Panc1 (cell line): ENCODE results near the gene CISD2. TPM values are rescaled to one million over a fixed set of nuclear protein-coding genes. Genes with fewer than 3 reads are reported as not detected.

Source experiments
- ATAC-seq: fragments of 200-7000 bp; cut with Tn5 transposase; 2 replicates; pipeline ENCODE4 v1.9.1; 2020; ENCODE audit warnings: mild to moderate bottlenecking, moderate library complexity
- BruUV-seq: library from RNA; stranded (reverse); fragments of 400-500 nt; replicated peaks from 2 replicates; lab custom pipeline; 2021; lab: Mats Ljungman, UMichigan
- CTCF ChIA-PET: fragments of 300-600 bp; sonication (Branson Sonifier 250); formaldehyde crosslinking; loops from one replicate; lab custom pipeline; 2022; ENCODE audit warnings: antibody characterized with exemption; lab: Charles Lee
- POLR2A ChIA-PET: fragments of 300-600 bp; sonication (Branson Sonifier 250); formaldehyde crosslinking; loops from one replicate; lab custom pipeline; 2022; ENCODE audit warnings: antibody characterized with exemption; lab: Charles Lee
- DNase-seq: peaks from one replicate; pipeline ENCODE4 v3.0.0-alpha.2; 2010; ENCODE audit warnings: low read depth, low spot score
- H3K27ac ChIP-seq: 2 replicates; pipeline ENCODE4 v1.5.1; 2011; ENCODE audit warnings: mild to moderate bottlenecking, low read length, inconsistent platforms
- H3K27me3 ChIP-seq: fragments of 200-500 bp; sonication (Bioruptor generic); 2 replicates; pipeline ENCODE4 v1.6.0; 2014; ENCODE audit warnings: low read length, inconsistent platforms; ENCODE audit not compliant: control insufficient read depth, insufficient read depth
- H3K36me3 ChIP-seq: fragments of 200-500 bp; sonication (Bioruptor generic); 2 replicates; pipeline ENCODE4 v1.5.1; 2014; ENCODE audit warnings: inconsistent platforms, mild to moderate bottlenecking, low read length, moderate library complexity; ENCODE audit not compliant: control insufficient read depth, insufficient read depth
- H3K4me1 ChIP-seq: 2 replicates; pipeline ENCODE4 v1.5.1; 2011; ENCODE audit warnings: inconsistent platforms, mild to moderate bottlenecking, low read length, moderate library complexity; ENCODE audit not compliant: control insufficient read depth, insufficient read depth
- H3K4me3 ChIP-seq, 2 experiments: 2 replicates each; pipeline ENCODE4 v1.5.1; 2011 to 2012; ENCODE audit warnings: low read depth in 2 of 2, low read length in 2 of 2, mild to moderate bottlenecking in 2 of 2, inconsistent platforms in 1 of 2, moderate library complexity in 1 of 2
- H3K9me3 ChIP-seq: fragments of 200-500 bp; sonication (Bioruptor generic); 2 replicates; pipeline ENCODE4 v1.5.1; 2014; ENCODE audit warnings: low read depth, mild to moderate bottlenecking, inconsistent platforms, low read length, moderate library complexity; ENCODE audit not compliant: control insufficient read depth, insufficient read depth
- POLR2AphosphoS5 ChIP-seq: IDR thresholded peaks from 2 replicates; pipeline ENCODE4 v1.6.1; 2012; ENCODE audit warnings: mild to moderate bottlenecking, low read depth, low read length, moderate library complexity
- SIN3A ChIP-seq: IDR thresholded peaks from 2 replicates; pipeline ENCODE4 v1.6.1; 2012; ENCODE audit warnings: low read depth, mild to moderate bottlenecking, low read length, moderate library complexity, borderline replicate concordance; ENCODE audit not compliant: insufficient read depth
- TCF7L2 ChIP-seq: IDR thresholded peaks from 2 replicates; pipeline ENCODE4 v1.6.1; 2011; ENCODE audit warnings: mild to moderate bottlenecking, low read depth, low read length, inconsistent platforms
- in situ Hi-C: cut with HindIII; loops from 2 replicates; pipeline ENCODE4 v1.10.0; 2016; ENCODE audit warnings: low sequenced_read_pairs, low pct_unique_long_range_greater_than_20kb
- intact Hi-C: fragments of 100-400 bp; cut with micrococcal nuclease; formaldehyde crosslinking; loops from one replicate; pipeline ENCODE4 v1.10.0; 2022; ENCODE audit not compliant: unreplicated experiment
- total RNA-seq: library from RNA; stranded (reverse); gene quantifications from one replicate; pipeline ENCODE4 v1.2.1, GENCODE V29; 2021; ENCODE audit not compliant: unreplicated experiment
- TF ChIP-seq, protein P1 (sequence below): fragments of 450-650 bp; IDR thresholded peaks from 2 replicates; pipeline ENCODE4 v1.5.1; 2017; ENCODE audit warnings: mild to moderate bottlenecking
- TF ChIP-seq, protein P2 (sequence below), 2 experiments: IDR thresholded peaks; 2 replicates each; pipeline ENCODE4 v1.6.1; 2011 to 2012; ENCODE audit warnings: low read depth in 2 of 2, control low read depth in 1 of 2, low read length in 1 of 2, mild to moderate bottlenecking in 1 of 2, moderate library complexity in 1 of 2; ENCODE audit not compliant: insufficient read depth in 1 of 2

The CISD2 gene
- total RNA-seq, 1 experiment from 2014 or later: 39.0 TPM

DNA sequence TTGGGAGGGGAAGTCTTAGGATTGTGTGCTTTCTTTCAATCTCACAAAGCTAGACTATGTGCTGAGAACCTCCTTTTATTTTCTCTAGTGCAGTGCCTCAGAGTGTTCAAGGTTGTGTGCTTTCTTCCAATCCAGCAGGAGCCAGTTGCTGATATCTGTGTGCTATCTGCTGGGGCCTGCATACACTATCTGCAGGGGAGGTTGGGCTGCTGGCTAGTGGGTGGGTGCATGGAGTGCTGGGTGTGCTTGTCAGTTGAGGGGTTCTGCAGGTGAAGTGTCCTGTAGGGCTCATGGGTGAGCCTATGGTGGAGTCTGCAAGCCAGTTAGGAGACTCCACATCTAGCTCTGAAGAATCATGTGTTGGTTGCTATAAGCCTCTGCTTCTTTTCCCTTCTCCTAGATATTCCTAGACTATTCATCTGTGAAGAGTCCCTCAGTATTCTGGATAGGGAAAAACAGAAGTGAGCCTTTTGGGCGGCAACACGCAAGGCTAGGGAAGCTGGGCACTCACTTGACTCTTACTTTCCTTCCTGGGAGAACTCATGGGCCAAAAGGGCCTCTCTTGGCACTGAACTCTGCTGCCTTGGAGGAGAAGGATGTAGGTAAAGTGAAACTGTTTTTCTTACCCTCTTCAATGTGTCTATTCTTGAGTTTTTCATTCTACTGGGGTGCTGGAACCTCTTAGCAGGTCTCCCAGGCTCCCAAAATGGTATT lies 8.0 kb upstream of the CISD2 start:
- no peak overlapping the region for H3K27ac ChIP-seq
- no TSS peak for BruUV-seq
- H3K9me3 ChIP-seq: peaks cover 6% of the 10 kb centered on the region; the same call in 1 of the 2 replicates
- POLR2A ChIA-PET: no interaction called here
- no peaks in the 10 kb centered on the region for H3K4me1 ChIP-seq
- DNase-seq (no peak), ATAC-seq (no peak)
- H3K27me3 ChIP-seq: no peaks in the 10 kb centered on the region
- in situ Hi-C loops (no loop called here), intact Hi-C loops (no loop called here)
- H3K36me3 ChIP-seq: no peaks in the 10 kb centered on the region; the same call in 1 of the 2 replicates
- TF ChIP-seq, protein P1, sequence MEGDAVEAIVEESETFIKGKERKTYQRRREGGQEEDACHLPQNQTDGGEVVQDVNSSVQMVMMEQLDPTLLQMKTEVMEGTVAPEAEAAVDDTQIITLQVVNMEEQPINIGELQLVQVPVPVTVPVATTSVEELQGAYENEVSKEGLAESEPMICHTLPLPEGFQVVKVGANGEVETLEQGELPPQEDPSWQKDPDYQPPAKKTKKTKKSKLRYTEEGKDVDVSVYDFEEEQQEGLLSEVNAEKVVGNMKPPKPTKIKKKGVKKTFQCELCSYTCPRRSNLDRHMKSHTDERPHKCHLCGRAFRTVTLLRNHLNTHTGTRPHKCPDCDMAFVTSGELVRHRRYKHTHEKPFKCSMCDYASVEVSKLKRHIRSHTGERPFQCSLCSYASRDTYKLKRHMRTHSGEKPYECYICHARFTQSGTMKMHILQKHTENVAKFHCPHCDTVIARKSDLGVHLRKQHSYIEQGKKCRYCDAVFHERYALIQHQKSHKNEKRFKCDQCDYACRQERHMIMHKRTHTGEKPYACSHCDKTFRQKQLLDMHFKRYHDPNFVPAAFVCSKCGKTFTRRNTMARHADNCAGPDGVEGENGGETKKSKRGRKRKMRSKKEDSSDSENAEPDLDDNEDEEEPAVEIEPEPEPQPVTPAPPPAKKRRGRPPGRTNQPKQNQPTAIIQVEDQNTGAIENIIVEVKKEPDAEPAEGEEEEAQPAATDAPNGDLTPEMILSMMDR: no peak
- TF ChIP-seq POLR2AphosphoS5 (no peak), SIN3A (no peak), TCF7L2 (no peak)
- TF ChIP-seq, protein P2, sequence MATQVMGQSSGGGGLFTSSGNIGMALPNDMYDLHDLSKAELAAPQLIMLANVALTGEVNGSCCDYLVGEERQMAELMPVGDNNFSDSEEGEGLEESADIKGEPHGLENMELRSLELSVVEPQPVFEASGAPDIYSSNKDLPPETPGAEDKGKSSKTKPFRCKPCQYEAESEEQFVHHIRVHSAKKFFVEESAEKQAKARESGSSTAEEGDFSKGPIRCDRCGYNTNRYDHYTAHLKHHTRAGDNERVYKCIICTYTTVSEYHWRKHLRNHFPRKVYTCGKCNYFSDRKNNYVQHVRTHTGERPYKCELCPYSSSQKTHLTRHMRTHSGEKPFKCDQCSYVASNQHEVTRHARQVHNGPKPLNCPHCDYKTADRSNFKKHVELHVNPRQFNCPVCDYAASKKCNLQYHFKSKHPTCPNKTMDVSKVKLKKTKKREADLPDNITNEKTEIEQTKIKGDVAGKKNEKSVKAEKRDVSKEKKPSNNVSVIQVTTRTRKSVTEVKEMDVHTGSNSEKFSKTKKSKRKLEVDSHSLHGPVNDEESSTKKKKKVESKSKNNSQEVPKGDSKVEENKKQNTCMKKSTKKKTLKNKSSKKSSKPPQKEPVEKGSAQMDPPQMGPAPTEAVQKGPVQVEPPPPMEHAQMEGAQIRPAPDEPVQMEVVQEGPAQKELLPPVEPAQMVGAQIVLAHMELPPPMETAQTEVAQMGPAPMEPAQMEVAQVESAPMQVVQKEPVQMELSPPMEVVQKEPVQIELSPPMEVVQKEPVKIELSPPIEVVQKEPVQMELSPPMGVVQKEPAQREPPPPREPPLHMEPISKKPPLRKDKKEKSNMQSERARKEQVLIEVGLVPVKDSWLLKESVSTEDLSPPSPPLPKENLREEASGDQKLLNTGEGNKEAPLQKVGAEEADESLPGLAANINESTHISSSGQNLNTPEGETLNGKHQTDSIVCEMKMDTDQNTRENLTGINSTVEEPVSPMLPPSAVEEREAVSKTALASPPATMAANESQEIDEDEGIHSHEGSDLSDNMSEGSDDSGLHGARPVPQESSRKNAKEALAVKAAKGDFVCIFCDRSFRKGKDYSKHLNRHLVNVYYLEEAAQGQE (IDR thresholded peaks at IDR 0.05; ENCODE audit: insufficient read depth in 1 of 2, low read depth in 2 of 2, low read length in 1 of 2): no peak
- CTCF ChIA-PET: no interaction called here
- H3K4me3 ChIP-seq: no peak overlapping the region

DNA sequence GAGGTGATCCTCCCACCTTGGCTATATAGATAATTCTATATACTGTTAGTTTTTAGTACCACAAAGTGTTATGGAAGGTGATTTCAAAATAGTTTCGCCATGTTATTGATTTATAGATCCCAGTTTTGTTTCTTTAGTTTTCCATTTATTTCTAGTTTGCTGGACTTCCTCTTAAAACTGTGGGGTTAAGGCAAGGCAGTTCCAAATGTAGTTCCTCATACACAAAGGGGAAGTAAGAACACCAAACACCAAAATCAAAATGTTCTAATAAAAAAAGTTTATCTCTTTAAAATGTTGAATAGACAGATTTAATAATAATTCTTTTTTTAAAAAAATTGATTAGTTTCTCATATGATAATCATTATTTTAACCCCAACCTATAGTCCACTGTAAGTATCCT lies 6.8 kb upstream of the CISD2 start:
- no TSS peak for BruUV-seq
- TF ChIP-seq, protein P2 (IDR thresholded peaks at IDR 0.05; ENCODE audit: insufficient read depth in 1 of 2, low read depth in 2 of 2, low read length in 1 of 2): no peak
- TF ChIP-seq POLR2AphosphoS5 (no peak), TCF7L2 (no peak), SIN3A (no peak)
- TF ChIP-seq, protein P1: no peak
- Histone ChIP-seq H3K4me3 (no peak overlapping the region), H3K9me3 (peaks cover 6% of the 10 kb centered on the region; the same call in 1 of the 2 replicates), H3K27ac (no peak overlapping the region), H3K4me1 (peaks cover 4% of the 10 kb centered on the region; the same call in 1 of the 2 replicates), H3K36me3 (no peaks in the 10 kb centered on the region; the same call in 1 of the 2 replicates), H3K27me3 (no peaks in the 10 kb centered on the region)
- ATAC-seq (no peak), DNase-seq (no peak)
- intact Hi-C loops (no loop called here), in situ Hi-C loops (no loop called here)
- ChIA-PET CTCF (no interaction called here), POLR2A (no interaction called here)
